CD14-positive monocyte (primary cell): Measurements from ENCODE around the gene ZNF503. TPM values are rescaled to one million over a fixed set of nuclear protein-coding genes. Genes with fewer than 3 reads are reported as not detected.
A peak's percentile ranks its signal among the peaks of the same experiment; 100 is the strongest.

ENCODE experiments used
- DNase-seq, 3 donors: peaks; one replicate each; pipeline ENCODE4 v3.0.0-alpha.2; 2011 to 2022
- H2AFZ ChIP-seq: 2 replicates; pipeline ENCODE4 v1.6.0; 2012; ENCODE audit warnings: mild to moderate bottlenecking, low read depth, low read length, inconsistent platforms; ENCODE audit not compliant: insufficient read depth, poor library complexity, severe bottlenecking
- H3K27ac ChIP-seq, 2 donors: 1 replicate in 1 of 2; 2 replicates in 1 of 2; pipeline ENCODE4 v1.5.1; 2012 to 2013; ENCODE audit warnings: low read length in 2 of 2, control low read depth in 1 of 2, inconsistent platforms in 1 of 2, low read depth in 1 of 2, mild to moderate bottlenecking in 1 of 2
- H3K27me3 ChIP-seq, 2 donors: one replicate each; pipeline versions ENCODE4 v1.6.0 to v1.6.1; 2011 to 2013; ENCODE audit warnings: low read length in 2 of 2; ENCODE audit not compliant: control insufficient read depth in 2 of 2, insufficient read depth in 2 of 2
- H3K36me3 ChIP-seq, 2 donors: replicated peaks in 1 of 2; 1 replicate in 1 of 2; 2 replicates in 1 of 2; pipeline versions ENCODE4 v1.5.1 to v1.6.1; 2012 to 2013; ENCODE audit warnings: low read length in 2 of 2, control low read depth in 1 of 2, inconsistent platforms in 1 of 2, mild to moderate bottlenecking in 1 of 2; ENCODE audit not compliant: insufficient read depth in 2 of 2, control insufficient read depth in 1 of 2
- H3K4me1 ChIP-seq, 2 donors: 1 replicate in 1 of 2; 2 replicates in 1 of 2; pipeline versions ENCODE4 v1.5.1 to v1.6.1; 2012 to 2013; ENCODE audit warnings: low read length in 2 of 2, control low read depth in 1 of 2, inconsistent platforms in 1 of 2, mild to moderate bottlenecking in 1 of 2, moderate library complexity in 1 of 2; ENCODE audit not compliant: insufficient read depth in 2 of 2, control insufficient read depth in 1 of 2
- H3K4me2 ChIP-seq: replicated peaks from 2 replicates; pipeline ENCODE3; 2012; ENCODE audit warnings: low read length, moderate library complexity, mild to moderate bottlenecking; ENCODE audit not compliant: poor library complexity, severe bottlenecking; ENCODE audit errors: extremely low read depth
- H3K4me3 ChIP-seq, 3 experiments: fragments of 200-600 bp in 1 of 3; sonication (generic) in 1 of 3; replicated peaks in 1 of 3; 1 replicate in 2 of 3; 2 replicates in 1 of 3; pipeline ENCODE4 v1.5.1; 2011 to 2013; ENCODE audit warnings: low read length in 3 of 3, mild to moderate bottlenecking in 3 of 3, control low read depth in 2 of 3, low read depth in 2 of 3, inconsistent platforms in 1 of 3, moderate library complexity in 1 of 3
- H3K79me2 ChIP-seq: 2 replicates; pipeline ENCODE4 v1.6.0; 2012; ENCODE audit warnings: mild to moderate bottlenecking, control low read depth, inconsistent platforms, low read length, moderate library complexity; ENCODE audit not compliant: insufficient read depth
- H3K9ac ChIP-seq: 2 replicates; pipeline ENCODE4 v1.6.0; 2017; ENCODE audit warnings: low read length, mild to moderate bottlenecking; ENCODE audit not compliant: insufficient read depth, poor library complexity, severe bottlenecking
- H3K9me3 ChIP-seq, 2 donors: replicated peaks in 1 of 2; 1 replicate in 1 of 2; 2 replicates in 1 of 2; pipeline versions ENCODE4 v1.5.1 to v1.6.1; 2012 to 2013; ENCODE audit warnings: low read length in 2 of 2, control low read depth in 1 of 2; ENCODE audit not compliant: control insufficient read depth in 1 of 2, insufficient read depth in 1 of 2
- H4K20me1 ChIP-seq: 2 replicates; pipeline ENCODE4 v1.6.0; 2012; ENCODE audit warnings: mild to moderate bottlenecking, low read length, control low read depth, moderate library complexity; ENCODE audit not compliant: insufficient read depth
- H3K27ac Mint-ChIP-seq, 7 donors: one replicate each; pipeline ENCODE4 v1.8.0; 2020; ENCODE audit warnings: mild to moderate bottlenecking in 7 of 7, mixed read lengths in 7 of 7, moderate library complexity in 6 of 7, inconsistent platforms in 2 of 7
- H3K27me3 Mint-ChIP-seq, 3 donors: one replicate each; pipeline ENCODE4 v1.8.0; 2021 to 2022; ENCODE audit warnings: low read depth in 3 of 3, mild to moderate bottlenecking in 3 of 3, mixed read lengths in 3 of 3, moderate library complexity in 3 of 3, inconsistent platforms in 1 of 3
- H3K36me3 Mint-ChIP-seq, 2 donors: one replicate each; pipeline ENCODE4 v1.8.0; 2020; ENCODE audit warnings: mixed read lengths in 2 of 2, inconsistent platforms in 1 of 2, mild to moderate bottlenecking in 1 of 2
- H3K4me1 Mint-ChIP-seq: one replicate; pipeline ENCODE4 v1.8.0; 2020; ENCODE audit warnings: mild to moderate bottlenecking, mixed read lengths
- H3K4me3 Mint-ChIP-seq, 2 donors: one replicate each; pipeline ENCODE4 v1.8.0; 2020; ENCODE audit warnings: mild to moderate bottlenecking in 2 of 2, mixed read lengths in 2 of 2, moderate library complexity in 1 of 2
- H3K9me3 Mint-ChIP-seq, 7 donors: one replicate each; pipeline ENCODE4 v1.8.0; 2020 to 2022; ENCODE audit warnings: mixed read lengths in 7 of 7, mild to moderate bottlenecking in 6 of 7, moderate library complexity in 6 of 7, inconsistent platforms in 2 of 7
- CTCF ChIP-seq: fragments of 200-600 bp; IDR thresholded peaks from one replicate; pipeline ENCODE4 v1.8.0; 2022; ENCODE audit warnings: antibody characterized with exemption, mild to moderate bottlenecking
- WGBS: methylation state at CpG from one replicate; pipeline ENCODE4 v1.1.5; 2013; ENCODE audit warnings: missing lambda C conversion rate; ENCODE audit not compliant: insufficient coverage; 5-methylcytosine and 5-hydroxymethylcytosine counted together
- intact Hi-C, 2 donors: fragments of 100-400 bp; cut with micrococcal nuclease; formaldehyde crosslinking; loops; one replicate each; pipeline versions ENCODE4 v1.15.0 to v1.15.1; 2023
- polyA plus RNA-seq, 3 donors: library from polyadenylated mRNA; depleted of rRNA in 1 of 3; unstranded in 2 of 3; stranded (reverse) in 1 of 3; fragments of 300-500 nt in 2 of 3; fragments of >200 nt in 1 of 3; fragmentation: Illumina TruSeq in 2 of 3; gene quantifications; 1 replicate in 2 of 3; 2 replicates in 1 of 3; pipeline ENCODE4 v1.2.3, GENCODE V29; 2012 to 2021

Gene ZNF503
- polyA plus RNA-seq, 3 donors, result 0.65 to 7.2 (median 1.3) TPM

- peak overlapping the region; percentile 89 to 96 (median 93) for H3K27ac Mint-ChIP-seq
- Histone ChIP-seq H3K79me2 (peaks cover 57% of the 10 kb centered on the region), H4K20me1 (peaks cover 31% of the 10 kb centered on the region), H3K4me3 (peak overlapping the region; percentile 81 to 93 (median 87)), H3K27ac (peak overlapping the region; percentile 93 to 95), H2AFZ (peak overlapping the region; percentile 96), H3K4me1 (peaks cover 66 to 78% of the 10 kb centered on the region in 2 donors), H3K4me2 (peak overlapping the region; percentile 89), H3K9me3 (no peaks in the 10 kb centered on the region), H3K36me3 (peaks cover 0 to 7% of the 10 kb centered on the region in 2 donors), H3K27me3 (no peaks in the 10 kb centered on the region), H3K9ac (peak overlapping the region; percentile 94)
- H3K9me3 Mint-ChIP-seq, result no peaks in the 10 kb centered on the region
- WGBS, result 58% methylated on average over 3 of the region's 5 CpGs
- peaks cover 2 to 5% of the 10 kb centered on the region in 2 donors for H3K36me3 Mint-ChIP-seq
- peaks cover 81% of the 10 kb centered on the region for H3K4me1 Mint-ChIP-seq
- peak in 1 of 3 donors; percentile 7 for DNase-seq
- intact Hi-C loops, result no loop called here
- TF ChIP-seq CTCF, result no peak
- no peaks in the 10 kb centered on the region for H3K27me3 Mint-ChIP-seq
- H3K4me3 Mint-ChIP-seq, result peak overlapping the region; percentile 88 to 95
Measured at GRCh38 chr10:75432176-75432575, 30.6 kb upstream of the ZNF503 start.

GRCh38 chr10:75431180-75432111 lies 29.9 kb upstream of the ZNF503 start, which contains the start of gene LRMDA:
LRMDA (plus strand) TSS chr10:75431624.
- H3K9ac ChIP-seq, result peak within 1 kb of the TSS; percentile 94
- no peak for TF ChIP-seq CTCF
- peaks cover 81% of the 10 kb centered on the region for H3K4me1 Mint-ChIP-seq
- peak within 1 kb of the TSS; percentile 93 to 95 for H3K27ac ChIP-seq
- peak; percentile 65 to 87 (median 70) for DNase-seq
- peaks cover 52% of the 10 kb centered on the region for H3K79me2 ChIP-seq
- peaks cover 1 to 5% of the 10 kb centered on the region in 2 donors for H3K36me3 Mint-ChIP-seq
- no peaks in the 10 kb centered on the region for H3K27me3 Mint-ChIP-seq
- peaks cover 26% of the 10 kb centered on the region for H4K20me1 ChIP-seq
- no peaks in the 10 kb centered on the region for H3K9me3 ChIP-seq
- no peaks in the 10 kb centered on the region for H3K9me3 Mint-ChIP-seq
- H3K36me3 ChIP-seq, result peaks cover 0 to 7% of the 10 kb centered on the region in 2 donors
- intact Hi-C loops, result no loop called here
- WGBS, result under 1% methylated on average over 80 of the region's 82 CpGs
- no peaks in the 10 kb centered on the region for H3K27me3 ChIP-seq
- H3K27ac Mint-ChIP-seq, result peak within 1 kb of the TSS; percentile 89 to 96 (median 93)
- H3K4me3 ChIP-seq, result peak within 1 kb of the TSS; percentile 81 to 93 (median 87)
- peak within 1 kb of the TSS; percentile 88 to 95 for H3K4me3 Mint-ChIP-seq
- peak within 1 kb of the TSS; percentile 96 for H2AFZ ChIP-seq
- peak within 1 kb of the TSS; percentile 89 for H3K4me2 ChIP-seq
- peaks cover 72 to 85% of the 10 kb centered on the region in 2 donors for H3K4me1 ChIP-seq
